Liver (tissue), 9 donors: ENCODE measurements around the gene GGNBP2. TPM values are rescaled to one million over a fixed set of nuclear protein-coding genes. Genes with fewer than 3 reads are reported as not detected.

Experiments
- DNase-seq: peaks from one replicate; pipeline ENCODE4 v3.0.0-alpha.2; 2017; ENCODE audit warnings: low spot score
- H3K27ac ChIP-seq, 2 donors: one replicate each; pipeline ENCODE4 v1.7.0; 2013; ENCODE audit warnings: inconsistent platforms in 2 of 2, low read length in 2 of 2, control low read depth in 1 of 2, low read depth in 1 of 2, mild to moderate bottlenecking in 1 of 2
- H3K27me3 ChIP-seq, 4 donors: one replicate each; pipeline versions ENCODE4 v1.6.1 to v1.7.0; 2013; ENCODE audit warnings: low read length in 3 of 4, inconsistent platforms in 1 of 4, mild to moderate bottlenecking in 1 of 4, moderate library complexity in 1 of 4; ENCODE audit not compliant: control insufficient read depth in 4 of 4, insufficient read depth in 4 of 4
- H3K36me3 ChIP-seq, 4 donors: one replicate each; pipeline versions ENCODE4 v1.6.1 to v1.7.0; 2013; ENCODE audit warnings: low read length in 3 of 4, mild to moderate bottlenecking in 3 of 4, low read depth in 1 of 4, moderate library complexity in 1 of 4; ENCODE audit not compliant: control insufficient read depth in 4 of 4, insufficient read depth in 3 of 4
- H3K4me1 ChIP-seq, 4 donors: one replicate each; pipeline versions ENCODE4 v1.6.1 to v1.7.0; 2013; ENCODE audit warnings: low read length in 3 of 4, mild to moderate bottlenecking in 3 of 4, moderate library complexity in 1 of 4; ENCODE audit not compliant: control insufficient read depth in 4 of 4, insufficient read depth in 4 of 4
- H3K4me3 ChIP-seq, 3 donors: one replicate each; pipeline versions ENCODE4 v1.6.1 to v1.7.0; 2013; ENCODE audit warnings: low read length in 3 of 3, control low read depth in 1 of 3, low read depth in 1 of 3, mild to moderate bottlenecking in 1 of 3
- H3K9ac ChIP-seq, 2 donors: one replicate each; pipeline ENCODE4 v1.7.0; 2013; ENCODE audit warnings: low read length in 2 of 2, mild to moderate bottlenecking in 2 of 2, moderate library complexity in 2 of 2, control low read depth in 1 of 2, low read depth in 1 of 2
- H3K9me3 ChIP-seq, 4 donors: one replicate each; pipeline versions ENCODE4 v1.6.1 to v1.7.0; 2013; ENCODE audit warnings: low read length in 3 of 4; ENCODE audit not compliant: control insufficient read depth in 4 of 4
- ATF3 ChIP-seq: IDR thresholded peaks from 2 replicates; pipeline ENCODE4 v1.6.1; 2016; ENCODE audit warnings: antibody characterized with exemption
- CTCF ChIP-seq: fragments of 150-350 bp; IDR thresholded peaks from 2 replicates; pipeline ENCODE4 v1.5.1; 2017; ENCODE audit warnings: improper control_type of control experiment, low read depth, low read length; ENCODE audit not compliant: missing input control
- EGR1 ChIP-seq, 2 donors: IDR thresholded peaks; 2 replicates each; pipeline ENCODE4 v1.6.1; 2016 to 2018; ENCODE audit warnings: antibody characterized with exemption in 2 of 2, low read depth in 2 of 2
- FOXA1 ChIP-seq: IDR thresholded peaks from 2 replicates; pipeline ENCODE4 v1.6.1; 2016; ENCODE audit warnings: antibody characterized with exemption
- FOXA2 ChIP-seq: IDR thresholded peaks from 2 replicates; pipeline ENCODE4 v1.6.1; 2016; ENCODE audit warnings: antibody characterized with exemption
- GABPA ChIP-seq, 2 donors: IDR thresholded peaks in 1 of 2; conservative IDR thresholded peaks in 1 of 2; 2 replicates each; pipeline ENCODE4 v1.6.1; 2016; ENCODE audit warnings: antibody characterized with exemption in 2 of 2, mild to moderate bottlenecking in 1 of 2, moderate library complexity in 1 of 2
- HNF4A ChIP-seq, 2 donors: conservative IDR thresholded peaks; 2 replicates each; pipeline ENCODE4 v1.6.1; 2016; ENCODE audit warnings: antibody characterized with exemption in 2 of 2, mild to moderate bottlenecking in 2 of 2
- HNF4G ChIP-seq: IDR thresholded peaks from 2 replicates; pipeline ENCODE4 v1.6.1; 2016; ENCODE audit warnings: antibody characterized with exemption
- JUND ChIP-seq, 2 donors: IDR thresholded peaks; 2 replicates each; pipeline ENCODE4 v1.6.1; 2016; ENCODE audit warnings: antibody characterized with exemption in 2 of 2
- NR2F2 ChIP-seq: IDR thresholded peaks from 2 replicates; pipeline ENCODE4 v1.6.1; 2016; ENCODE audit warnings: antibody characterized with exemption
- RAD21 ChIP-seq, 2 donors: IDR thresholded peaks; 2 replicates each; pipeline ENCODE4 v1.6.1; 2016; ENCODE audit warnings: antibody characterized with exemption in 2 of 2, mild to moderate bottlenecking in 2 of 2
- RXRA ChIP-seq, 2 donors: IDR thresholded peaks; 2 replicates each; pipeline ENCODE4 v1.6.1; 2017 to 2018; ENCODE audit warnings: antibody characterized with exemption in 2 of 2, mild to moderate bottlenecking in 1 of 2
- SP1 ChIP-seq: IDR thresholded peaks from 2 replicates; pipeline ENCODE4 v1.6.1; 2018; ENCODE audit warnings: antibody characterized with exemption, mild to moderate bottlenecking
- TAF1 ChIP-seq: conservative IDR thresholded peaks from 2 replicates; pipeline ENCODE4 v1.6.1; 2016; ENCODE audit warnings: antibody characterized with exemption, mild to moderate bottlenecking
- YY1 ChIP-seq: IDR thresholded peaks from 2 replicates; pipeline ENCODE4 v1.6.1; 2016; ENCODE audit warnings: antibody characterized with exemption, mild to moderate bottlenecking
- WGBS: extraction: QIAGEN DNeasy Blood & Tissue Kit; methylation state at CpG from one replicate; pipeline ENCODE4 v1.1.7; 2013; 5-methylcytosine and 5-hydroxymethylcytosine counted together
- polyA plus RNA-seq, 2 donors: library from polyadenylated mRNA; stranded (reverse) in 1 of 2; unstranded in 1 of 2; fragments of 200-250 nt in 1 of 2; fragments of >200 nt in 1 of 2; fragmentation: Nextera tagmentation in 1 of 2; extraction: Ambion mirVana in 1 of 2; gene quantifications; one replicate each; pipeline versions ENCODE4 v1.2.1 to v1.2.3, GENCODE V29; 2013 to 2015
- total RNA-seq, 2 donors: library from RNA; depleted of rRNA; stranded (reverse); fragments of >200 nt; gene quantifications; one replicate each; pipeline ENCODE4 v1.2.3, GENCODE V29; 2014
- TF ChIP-seq, protein P1 (sequence below): IDR thresholded peaks from 2 replicates; pipeline ENCODE4 v1.6.1; 2016; ENCODE audit warnings: antibody characterized with exemption, mild to moderate bottlenecking
- TF ChIP-seq, protein P2 (sequence below): IDR thresholded peaks from 2 replicates; pipeline ENCODE4 v1.6.1; 2016; ENCODE audit warnings: antibody characterized with exemption
- TF ChIP-seq, protein P3 (sequence below): IDR thresholded peaks from 2 replicates; pipeline ENCODE4 v1.6.1; 2016; ENCODE audit warnings: antibody characterized with exemption
- donor health status: healthy.
- donor health status: healthy.
- donor health status: healthy.
- donor health status: healthy.
- donor health status: healthy.

The GGNBP2 gene
- total and polyA plus RNA-seq, 4 donors: 19.6 to 48.6 (median 34.3) TPM

GRCh38 chr17:36578671-36579070 lies 34.0 kb downstream of the GGNBP2 start:
- Histone ChIP-seq H3K4me1 (peaks cover 5 to 8% (median 6%) of the 10 kb centered on the region in 4 donors), H3K9ac (no peak overlapping the region), H3K27me3 (no peaks in the 10 kb centered on the region), H3K9me3 (no peaks in the 10 kb centered on the region), H3K27ac (no peak overlapping the region), H3K36me3 (peaks cover 11 to 47% (median 36%) of the 10 kb centered on the region in 4 donors), H3K4me3 (no peak overlapping the region)
- no peak for DNase-seq
- TF ChIP-seq ATF3: no peak
- no peak for TF ChIP-seq RXRA (IDR thresholded peaks at IDR 0.05)
- no peak for TF ChIP-seq TAF1
- no peak for TF ChIP-seq JUND (IDR thresholded peaks at IDR 0.05)
- TF ChIP-seq, protein P1, sequence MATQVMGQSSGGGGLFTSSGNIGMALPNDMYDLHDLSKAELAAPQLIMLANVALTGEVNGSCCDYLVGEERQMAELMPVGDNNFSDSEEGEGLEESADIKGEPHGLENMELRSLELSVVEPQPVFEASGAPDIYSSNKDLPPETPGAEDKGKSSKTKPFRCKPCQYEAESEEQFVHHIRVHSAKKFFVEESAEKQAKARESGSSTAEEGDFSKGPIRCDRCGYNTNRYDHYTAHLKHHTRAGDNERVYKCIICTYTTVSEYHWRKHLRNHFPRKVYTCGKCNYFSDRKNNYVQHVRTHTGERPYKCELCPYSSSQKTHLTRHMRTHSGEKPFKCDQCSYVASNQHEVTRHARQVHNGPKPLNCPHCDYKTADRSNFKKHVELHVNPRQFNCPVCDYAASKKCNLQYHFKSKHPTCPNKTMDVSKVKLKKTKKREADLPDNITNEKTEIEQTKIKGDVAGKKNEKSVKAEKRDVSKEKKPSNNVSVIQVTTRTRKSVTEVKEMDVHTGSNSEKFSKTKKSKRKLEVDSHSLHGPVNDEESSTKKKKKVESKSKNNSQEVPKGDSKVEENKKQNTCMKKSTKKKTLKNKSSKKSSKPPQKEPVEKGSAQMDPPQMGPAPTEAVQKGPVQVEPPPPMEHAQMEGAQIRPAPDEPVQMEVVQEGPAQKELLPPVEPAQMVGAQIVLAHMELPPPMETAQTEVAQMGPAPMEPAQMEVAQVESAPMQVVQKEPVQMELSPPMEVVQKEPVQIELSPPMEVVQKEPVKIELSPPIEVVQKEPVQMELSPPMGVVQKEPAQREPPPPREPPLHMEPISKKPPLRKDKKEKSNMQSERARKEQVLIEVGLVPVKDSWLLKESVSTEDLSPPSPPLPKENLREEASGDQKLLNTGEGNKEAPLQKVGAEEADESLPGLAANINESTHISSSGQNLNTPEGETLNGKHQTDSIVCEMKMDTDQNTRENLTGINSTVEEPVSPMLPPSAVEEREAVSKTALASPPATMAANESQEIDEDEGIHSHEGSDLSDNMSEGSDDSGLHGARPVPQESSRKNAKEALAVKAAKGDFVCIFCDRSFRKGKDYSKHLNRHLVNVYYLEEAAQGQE: no peak
- TF ChIP-seq YY1: no peak
- no peak for TF ChIP-seq RAD21 (IDR thresholded peaks at IDR 0.05)
- no peak for TF ChIP-seq NR2F2
- no peak for TF ChIP-seq FOXA2
- no peak for TF ChIP-seq CTCF
- TF ChIP-seq, protein P2, sequence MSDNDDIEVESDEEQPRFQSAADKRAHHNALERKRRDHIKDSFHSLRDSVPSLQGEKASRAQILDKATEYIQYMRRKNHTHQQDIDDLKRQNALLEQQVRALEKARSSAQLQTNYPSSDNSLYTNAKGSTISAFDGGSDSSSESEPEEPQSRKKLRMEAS: no peak
- TF ChIP-seq SP1: no peak
- TF ChIP-seq HNF4A (conservative IDR thresholded peaks at IDR 0.05): no peak
- TF ChIP-seq GABPA (IDR thresholded peaks at IDR 0.05 in 1 of 2, conservative IDR thresholded peaks at IDR 0.05 in 1 of 2): no peak
- TF ChIP-seq, protein P3, sequence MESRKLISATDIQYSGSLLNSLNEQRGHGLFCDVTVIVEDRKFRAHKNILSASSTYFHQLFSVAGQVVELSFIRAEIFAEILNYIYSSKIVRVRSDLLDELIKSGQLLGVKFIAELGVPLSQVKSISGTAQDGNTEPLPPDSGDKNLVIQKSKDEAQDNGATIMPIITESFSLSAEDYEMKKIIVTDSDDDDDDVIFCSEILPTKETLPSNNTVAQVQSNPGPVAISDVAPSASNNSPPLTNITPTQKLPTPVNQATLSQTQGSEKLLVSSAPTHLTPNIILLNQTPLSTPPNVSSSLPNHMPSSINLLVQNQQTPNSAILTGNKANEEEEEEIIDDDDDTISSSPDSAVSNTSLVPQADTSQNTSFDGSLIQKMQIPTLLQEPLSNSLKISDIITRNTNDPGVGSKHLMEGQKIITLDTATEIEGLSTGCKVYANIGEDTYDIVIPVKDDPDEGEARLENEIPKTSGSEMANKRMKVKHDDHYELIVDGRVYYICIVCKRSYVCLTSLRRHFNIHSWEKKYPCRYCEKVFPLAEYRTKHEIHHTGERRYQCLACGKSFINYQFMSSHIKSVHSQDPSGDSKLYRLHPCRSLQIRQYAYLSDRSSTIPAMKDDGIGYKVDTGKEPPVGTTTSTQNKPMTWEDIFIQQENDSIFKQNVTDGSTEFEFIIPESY: no peak
- no peak for TF ChIP-seq EGR1 (IDR thresholded peaks at IDR 0.05; ENCODE audit: low read depth in 2 of 2)
- no peak for TF ChIP-seq HNF4G
- no peak for TF ChIP-seq FOXA1
- 97% methylated on average over 2 of the region's 2 CpGs for WGBS
